ENCODE data around the gene GAMT. TPM values are rescaled to one million over a fixed set of nuclear protein-coding genes. Genes with fewer than 3 reads are reported as not detected.

The GAMT gene
- total and polyA plus RNA-seq, 2 of the 13 experiments (the other 11 are each of a cell fraction or from before 2014, with no cell fraction given) = 115 to 124 TPM

GRCh38 chr19:1373534-1374249 lies 27.6 kb downstream of the GAMT start (continued):
- TF ChIP-seq, protein P1, sequence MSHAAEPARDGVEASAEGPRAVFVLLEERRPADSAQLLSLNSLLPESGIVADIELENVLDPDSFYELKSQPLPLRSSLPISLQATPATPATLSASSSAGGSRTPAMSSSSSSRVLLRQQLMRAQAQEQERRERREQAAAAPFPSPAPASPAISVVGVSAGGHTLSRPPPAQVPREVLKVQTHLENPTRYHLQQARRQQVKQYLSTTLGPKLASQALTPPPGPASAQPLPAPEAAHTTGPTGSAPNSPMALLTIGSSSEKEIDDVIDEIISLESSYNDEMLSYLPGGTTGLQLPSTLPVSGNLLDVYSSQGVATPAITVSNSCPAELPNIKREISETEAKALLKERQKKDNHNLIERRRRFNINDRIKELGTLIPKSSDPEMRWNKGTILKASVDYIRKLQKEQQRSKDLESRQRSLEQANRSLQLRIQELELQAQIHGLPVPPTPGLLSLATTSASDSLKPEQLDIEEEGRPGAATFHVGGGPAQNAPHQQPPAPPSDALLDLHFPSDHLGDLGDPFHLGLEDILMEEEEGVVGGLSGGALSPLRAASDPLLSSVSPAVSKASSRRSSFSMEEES (CRISPR knock-in tag; IDR thresholded peaks at IDR 0.05) = 0 out of 2 replicates have a peak, but pooled peaks have one; percentile 49
- TF ChIP-seq ZNF724P (CRISPR knock-in tag; IDR thresholded peaks at IDR 0.05; ENCODE audit: borderline replicate concordance) (no peak), CBX2 (IDR thresholded peaks at IDR 0.05; ENCODE audit: low read depth, low read length) (no peak), CBX2 (CRISPR knock-in tag; IDR thresholded peaks at IDR 0.05; ENCODE audit: low read depth) (no peak; the same call in 1 of the 2 replicates), HNRNPK (IDR thresholded peaks at IDR 0.05; ENCODE audit: low read depth, low read length, poor library complexity, severe bottlenecking) (no peak), THAP11 (CRISPR knock-in tag; IDR thresholded peaks at IDR 0.05) (peak; percentile 73), HNF4G (IDR thresholded peaks at IDR 0.05; ENCODE audit: borderline replicate concordance, low read depth, low read length) (peak; percentile 56; the same call in 1 of the 2 replicates), HNF4G (CRISPR knock-in tag; IDR thresholded peaks at IDR 0.05; ENCODE audit: borderline replicate concordance, low read depth) (peak; percentile 81; the same call in 1 of the 2 replicates), PATZ1 (CRISPR knock-in tag; IDR thresholded peaks at IDR 0.05) (peak; percentile 94), CTCF (CRISPR knock-in tag; IDR thresholded peaks at IDR 0.05) (peak; percentile 25; the same call in 1 of the 2 replicates), SCMH1 (CRISPR knock-in tag; IDR thresholded peaks at IDR 0.05; ENCODE audit: borderline replicate concordance) (no peak), ZNF773 (CRISPR knock-in tag; IDR thresholded peaks at IDR 0.05; ENCODE audit: borderline replicate concordance) (0 out of 2 replicates have a peak, but pooled peaks have one; percentile 45), SATB2 (CRISPR knock-in tag; IDR thresholded peaks at IDR 0.05) (0 out of 2 replicates have a peak, but pooled peaks have one; percentile 47), HOXA9 (CRISPR knock-in tag; IDR thresholded peaks at IDR 0.05; ENCODE audit: borderline replicate concordance) (no peak), HOXA3 (CRISPR knock-in tag; IDR thresholded peaks at IDR 0.05) (peak; percentile 80)
- TF ChIP-seq, protein P2, sequence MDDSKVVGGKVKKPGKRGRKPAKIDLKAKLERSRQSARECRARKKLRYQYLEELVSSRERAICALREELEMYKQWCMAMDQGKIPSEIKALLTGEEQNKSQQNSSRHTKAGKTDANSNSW (CRISPR knock-in tag; IDR thresholded peaks at IDR 0.05; ENCODE audit: borderline replicate concordance) = no peak
- TF ChIP-seq, protein P3, sequence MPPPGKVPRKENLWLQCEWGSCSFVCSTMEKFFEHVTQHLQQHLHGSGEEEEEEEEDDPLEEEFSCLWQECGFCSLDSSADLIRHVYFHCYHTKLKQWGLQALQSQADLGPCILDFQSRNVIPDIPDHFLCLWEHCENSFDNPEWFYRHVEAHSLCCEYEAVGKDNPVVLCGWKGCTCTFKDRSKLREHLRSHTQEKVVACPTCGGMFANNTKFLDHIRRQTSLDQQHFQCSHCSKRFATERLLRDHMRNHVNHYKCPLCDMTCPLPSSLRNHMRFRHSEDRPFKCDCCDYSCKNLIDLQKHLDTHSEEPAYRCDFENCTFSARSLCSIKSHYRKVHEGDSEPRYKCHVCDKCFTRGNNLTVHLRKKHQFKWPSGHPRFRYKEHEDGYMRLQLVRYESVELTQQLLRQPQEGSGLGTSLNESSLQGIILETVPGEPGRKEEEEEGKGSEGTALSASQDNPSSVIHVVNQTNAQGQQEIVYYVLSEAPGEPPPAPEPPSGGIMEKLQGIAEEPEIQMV (CRISPR knock-in tag; IDR thresholded peaks at IDR 0.05; ENCODE audit: low read depth) = peak; percentile 75; the same call in 1 of the 2 replicates
- TF ChIP-seq, protein P4, sequence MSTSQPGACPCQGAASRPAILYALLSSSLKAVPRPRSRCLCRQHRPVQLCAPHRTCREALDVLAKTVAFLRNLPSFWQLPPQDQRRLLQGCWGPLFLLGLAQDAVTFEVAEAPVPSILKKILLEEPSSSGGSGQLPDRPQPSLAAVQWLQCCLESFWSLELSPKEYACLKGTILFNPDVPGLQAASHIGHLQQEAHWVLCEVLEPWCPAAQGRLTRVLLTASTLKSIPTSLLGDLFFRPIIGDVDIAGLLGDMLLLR (CRISPR knock-in tag; IDR thresholded peaks at IDR 0.05) = 0 out of 2 replicates have a peak, but pooled peaks have one; percentile 7
- TF ChIP-seq, protein P5, sequence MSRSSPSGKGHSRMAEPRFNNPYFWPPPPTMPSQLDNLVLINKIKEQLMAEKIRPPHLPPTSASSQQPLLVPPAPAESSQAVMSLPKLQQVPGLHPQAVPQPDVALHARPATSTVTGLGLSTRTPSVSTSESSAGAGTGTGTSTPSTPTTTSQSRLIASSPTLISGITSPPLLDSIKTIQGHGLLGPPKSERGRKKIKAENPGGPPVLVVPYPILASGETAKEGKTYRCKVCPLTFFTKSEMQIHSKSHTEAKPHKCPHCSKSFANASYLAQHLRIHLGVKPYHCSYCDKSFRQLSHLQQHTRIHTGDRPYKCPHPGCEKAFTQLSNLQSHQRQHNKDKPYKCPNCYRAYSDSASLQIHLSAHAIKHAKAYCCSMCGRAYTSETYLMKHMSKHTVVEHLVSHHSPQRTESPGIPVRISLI (CRISPR knock-in tag; IDR thresholded peaks at IDR 0.05; ENCODE audit: borderline replicate concordance) = peak; percentile 60; the same call in 1 of the 2 replicates

All from HepG2 (cell line).